ENCODE results near the gene ADCK2.

DNA sequence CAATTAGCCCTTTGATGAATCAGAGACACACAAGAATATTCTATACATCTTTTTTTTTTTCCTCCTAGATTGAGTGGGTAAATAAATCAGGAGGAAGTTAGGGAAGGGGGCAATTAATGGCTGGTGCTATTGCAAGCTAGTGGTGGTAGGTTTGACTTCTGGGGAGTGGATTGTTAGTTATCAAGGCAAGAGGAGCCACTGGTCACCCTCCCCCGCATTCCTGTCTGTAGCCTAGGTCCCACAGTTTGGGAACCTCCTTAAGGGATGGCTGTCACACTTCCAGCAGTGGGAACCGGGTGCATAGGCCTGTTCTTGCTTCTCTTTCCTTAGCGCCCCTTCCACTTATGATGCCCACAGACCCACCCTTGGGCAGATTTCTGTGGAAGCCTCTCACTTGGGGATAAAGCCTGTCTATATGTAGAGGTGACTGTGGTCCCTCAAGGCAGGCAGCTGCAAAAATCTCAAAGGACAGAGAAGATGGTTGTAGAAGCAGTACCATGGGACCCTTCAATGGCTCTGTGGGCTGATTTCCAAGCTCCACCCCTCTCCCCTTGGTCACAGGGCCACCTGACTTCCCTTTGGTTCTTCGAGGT, 2.3 kb upstream of the ADCK2 start:
- no peak for TF ChIP-seq POLR2A (IDR thresholded peaks at IDR 0.05)
- TF ChIP-seq, protein P1, sequence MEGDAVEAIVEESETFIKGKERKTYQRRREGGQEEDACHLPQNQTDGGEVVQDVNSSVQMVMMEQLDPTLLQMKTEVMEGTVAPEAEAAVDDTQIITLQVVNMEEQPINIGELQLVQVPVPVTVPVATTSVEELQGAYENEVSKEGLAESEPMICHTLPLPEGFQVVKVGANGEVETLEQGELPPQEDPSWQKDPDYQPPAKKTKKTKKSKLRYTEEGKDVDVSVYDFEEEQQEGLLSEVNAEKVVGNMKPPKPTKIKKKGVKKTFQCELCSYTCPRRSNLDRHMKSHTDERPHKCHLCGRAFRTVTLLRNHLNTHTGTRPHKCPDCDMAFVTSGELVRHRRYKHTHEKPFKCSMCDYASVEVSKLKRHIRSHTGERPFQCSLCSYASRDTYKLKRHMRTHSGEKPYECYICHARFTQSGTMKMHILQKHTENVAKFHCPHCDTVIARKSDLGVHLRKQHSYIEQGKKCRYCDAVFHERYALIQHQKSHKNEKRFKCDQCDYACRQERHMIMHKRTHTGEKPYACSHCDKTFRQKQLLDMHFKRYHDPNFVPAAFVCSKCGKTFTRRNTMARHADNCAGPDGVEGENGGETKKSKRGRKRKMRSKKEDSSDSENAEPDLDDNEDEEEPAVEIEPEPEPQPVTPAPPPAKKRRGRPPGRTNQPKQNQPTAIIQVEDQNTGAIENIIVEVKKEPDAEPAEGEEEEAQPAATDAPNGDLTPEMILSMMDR (IDR thresholded peaks at IDR 0.05), result no peak
